Activated T-cell treated with anti-CD3 and anti-CD28 coated beads, Interleukin-2, amount 50 U/mL, for 48 hours (primary cell): ENCODE data around the gene KRT4.
"Not testable (repeated sequence)": the region's sequence is repeated elsewhere in the genome, so short reads cannot be mapped to it uniquely, and the experiment has no call there.

Source experiments
- DNase-seq, 2 experiments: peaks; one replicate each; pipeline ENCODE4 v3.0.0-alpha.2; 2020

The KRT4 gene

DNA sequence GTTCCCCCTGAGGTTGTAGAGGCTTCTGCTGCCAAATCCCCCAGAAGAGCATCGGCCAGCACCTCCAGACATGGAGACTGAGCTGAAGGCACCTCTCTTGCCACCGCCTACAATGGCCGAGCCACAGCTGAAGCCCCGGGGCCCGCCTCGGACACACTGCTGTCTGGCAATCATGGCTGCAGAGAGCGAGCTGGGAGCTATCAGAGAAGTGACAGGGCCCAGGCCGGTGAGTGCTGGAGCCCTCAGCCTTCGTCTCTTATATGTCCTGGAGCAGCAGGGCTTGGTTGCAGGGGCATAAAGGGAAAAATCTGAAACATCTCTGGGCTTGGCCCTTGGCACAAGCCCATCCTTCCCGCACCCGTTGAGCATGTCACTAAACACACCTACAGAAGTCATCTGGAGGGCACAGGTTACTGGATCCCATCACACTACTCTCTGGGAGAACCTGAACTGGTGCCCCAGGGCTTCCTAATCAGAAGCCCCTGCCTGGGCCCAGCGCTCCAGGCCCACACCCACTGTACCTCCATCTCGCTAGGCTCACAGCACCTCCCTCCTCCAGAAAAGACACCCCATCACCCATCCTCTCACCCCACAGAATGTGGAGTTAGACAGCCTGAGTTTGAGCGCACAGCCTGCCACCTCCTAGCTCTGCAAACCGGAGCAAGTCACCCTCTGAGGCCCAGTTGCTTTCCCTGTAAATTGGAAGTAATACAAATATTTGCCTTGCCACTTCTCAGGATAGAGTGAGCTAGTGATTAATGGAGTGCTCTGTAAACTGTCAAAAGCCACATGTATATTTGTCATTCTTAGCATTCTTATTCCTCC lies at the start of gene KRT4:
Gene KRT4 (minus strand): TSS at position 232 of the 825 bp plus-strand sequence. CDS start 58 bp downstream, at position 174.
- no peak for DNase-seq

DNA sequence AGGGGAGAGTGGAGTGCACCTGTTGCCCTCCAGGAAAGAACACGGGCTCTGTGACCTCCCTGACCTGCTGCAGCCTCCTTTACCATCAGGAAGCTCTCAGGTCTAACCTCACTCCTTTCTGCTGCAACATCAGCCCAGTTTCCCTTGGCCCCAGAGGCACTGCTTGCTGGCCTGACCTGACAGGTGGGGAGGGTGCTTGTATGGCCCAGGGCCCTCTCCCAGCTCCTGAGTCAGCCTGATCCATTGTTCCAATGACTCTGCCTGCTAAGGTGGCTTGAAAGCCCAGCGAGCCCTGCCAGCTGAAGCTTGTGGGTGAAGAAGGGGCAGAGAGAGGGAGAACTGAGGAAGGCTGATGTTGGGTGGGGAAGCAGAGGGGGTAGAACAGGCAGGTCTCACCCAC lies 48.1 kb upstream of the KRT4 start:
- DNase-seq, result no peak

DNA sequence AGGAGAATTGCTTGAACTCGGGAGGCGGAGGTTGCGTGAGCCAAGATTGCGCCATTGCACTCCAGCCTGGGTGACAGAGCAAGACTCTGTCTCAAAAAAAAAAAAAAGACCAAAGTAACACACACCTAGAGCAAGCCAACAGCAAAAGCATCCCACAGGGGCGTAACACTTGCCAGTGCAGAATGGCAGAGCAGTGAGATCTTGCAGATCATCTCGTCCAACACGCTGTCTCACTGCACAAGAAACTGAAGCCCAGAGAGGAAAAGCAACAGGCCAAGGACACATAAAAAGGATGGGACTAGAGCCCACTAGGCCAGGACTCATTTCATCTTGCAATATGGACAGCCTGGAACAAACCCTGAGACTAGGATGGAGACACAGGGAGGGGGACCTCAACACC lies 47.6 kb upstream of the KRT4 start:
- DNase-seq, result no peak

GRCh38 chr12:52860102-52860823 lies 46.3 kb upstream of the KRT4 start:
- no peak for DNase-seq

DNA sequence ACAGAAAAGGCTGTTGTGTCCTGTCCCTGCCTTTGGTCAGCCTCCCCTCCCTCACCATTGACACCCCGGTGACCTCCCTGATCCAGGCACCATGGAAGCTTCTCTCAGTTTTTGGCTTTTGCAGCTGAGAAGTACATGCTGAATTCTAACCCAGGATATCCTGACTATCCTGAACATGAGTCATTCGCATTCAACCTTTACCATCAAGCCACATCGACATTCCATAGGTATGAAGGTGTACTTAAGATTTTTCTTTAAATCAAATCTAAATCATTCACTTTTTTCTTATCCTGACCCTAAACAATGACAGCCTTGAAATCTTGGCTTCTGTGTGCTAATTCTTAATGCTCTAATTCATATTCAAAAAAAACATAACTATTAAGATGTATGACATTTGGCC lies 43.6 kb upstream of the KRT4 start:
- DNase-seq, result no peak

- DNase-seq, result no peak
These were observed 42.9 kb upstream of the KRT4 start for GRCh38 chr12:52856787-52857186.

DNA sequence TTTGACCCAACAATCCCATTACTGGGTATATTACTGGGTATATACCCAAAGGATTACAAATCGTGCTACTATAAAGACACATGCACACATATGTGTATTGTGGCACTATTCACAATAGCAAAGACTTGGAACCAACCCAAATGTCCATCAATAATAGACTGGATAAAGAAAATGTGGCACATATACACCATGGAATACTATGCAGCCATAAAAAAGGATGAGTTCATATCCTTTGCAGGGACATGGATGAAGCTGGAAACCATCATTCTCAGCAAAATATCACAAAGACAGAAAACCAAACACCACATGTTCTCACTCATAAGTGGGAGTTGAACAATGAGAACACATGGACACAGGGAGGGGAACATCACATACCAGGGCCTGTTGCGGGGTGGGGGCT lies 42.2 kb upstream of the KRT4 start:
- DNase-seq, result not testable (repeated sequence)

GRCh38 chr12:52851787-52852186 lies 37.9 kb upstream of the KRT4 start:
- no peak for DNase-seq

GRCh38 chr12:52850681-52851080 lies 36.8 kb upstream of the KRT4 start:
- DNase-seq, result no peak

GRCh38 chr12:52849511-52849910 lies 35.6 kb upstream of the KRT4 start:
- no peak for DNase-seq

DNA sequence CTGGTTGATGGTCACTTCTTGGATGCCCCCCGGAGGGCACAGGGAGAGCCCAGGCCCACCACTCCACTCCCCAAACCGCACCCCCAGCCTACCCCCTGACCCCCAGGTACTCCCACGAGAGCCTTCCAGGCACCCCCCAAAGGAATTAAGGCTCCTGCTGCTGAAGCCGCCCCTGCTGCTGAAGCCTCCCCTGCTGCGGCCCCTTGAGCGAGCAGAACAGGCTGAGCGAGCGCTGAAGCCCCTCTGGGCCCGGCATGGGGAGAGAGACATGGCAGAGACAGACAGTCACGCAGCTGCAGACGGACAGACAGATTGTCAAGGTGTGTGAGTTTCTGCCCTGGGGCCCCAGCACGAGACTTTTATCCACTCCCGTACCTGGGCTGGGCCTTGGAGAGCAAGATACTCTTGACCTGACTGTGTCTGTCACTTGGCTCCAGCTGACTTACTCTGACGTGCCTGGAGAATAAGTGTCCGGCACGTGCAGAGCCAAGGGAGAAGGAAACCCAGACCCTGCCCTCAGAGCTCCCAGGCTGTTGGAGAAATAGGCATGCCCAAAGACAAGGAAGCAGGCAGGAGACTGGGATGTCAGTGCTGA lies 34.8 kb upstream of the KRT4 start, which contains the start of gene KRT78:
Gene KRT78 (minus strand): TSS at position 334 of the 595 bp plus-strand sequence. CDS start 64 bp downstream, at position 270.
- no peak for DNase-seq

DNA sequence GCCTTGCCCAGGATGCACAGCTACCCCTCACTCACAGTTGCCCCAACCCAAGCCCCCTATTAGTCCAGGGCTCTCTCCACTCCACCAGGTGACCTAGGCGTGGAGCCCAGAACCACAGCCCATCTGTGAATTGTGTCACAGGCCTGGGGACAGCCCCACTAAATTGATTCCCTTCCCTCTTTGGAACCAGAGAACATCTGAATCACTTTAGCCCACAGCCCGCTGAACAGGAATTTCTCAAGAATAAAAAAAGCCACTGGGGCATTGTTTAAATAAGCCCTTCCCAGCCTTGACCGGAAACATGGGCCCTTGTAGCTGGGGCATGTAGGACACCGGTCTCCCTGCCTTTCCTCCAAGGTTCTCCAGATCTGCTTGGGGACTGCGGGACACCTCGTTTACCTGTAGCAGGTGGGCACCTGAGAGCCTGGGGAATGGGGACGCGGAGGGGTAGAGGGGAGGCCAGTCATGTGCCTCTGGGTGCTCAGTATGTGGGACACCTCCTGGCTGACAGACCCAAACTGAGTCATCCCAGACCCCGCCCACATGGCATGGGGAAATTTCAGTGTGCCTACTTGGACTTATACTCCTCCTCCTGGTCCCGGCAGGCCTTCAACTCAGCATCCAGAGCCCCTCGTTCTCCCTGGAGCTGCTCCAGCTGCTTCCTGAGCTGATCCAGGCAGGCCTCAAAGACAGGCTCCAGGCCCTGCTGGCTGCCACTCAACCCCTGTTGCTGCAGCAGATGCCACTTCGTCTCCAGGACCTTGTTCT lies 33.6 kb upstream of the KRT4 start:
- peak; percentile 41 to 42 for DNase-seq

DNA sequence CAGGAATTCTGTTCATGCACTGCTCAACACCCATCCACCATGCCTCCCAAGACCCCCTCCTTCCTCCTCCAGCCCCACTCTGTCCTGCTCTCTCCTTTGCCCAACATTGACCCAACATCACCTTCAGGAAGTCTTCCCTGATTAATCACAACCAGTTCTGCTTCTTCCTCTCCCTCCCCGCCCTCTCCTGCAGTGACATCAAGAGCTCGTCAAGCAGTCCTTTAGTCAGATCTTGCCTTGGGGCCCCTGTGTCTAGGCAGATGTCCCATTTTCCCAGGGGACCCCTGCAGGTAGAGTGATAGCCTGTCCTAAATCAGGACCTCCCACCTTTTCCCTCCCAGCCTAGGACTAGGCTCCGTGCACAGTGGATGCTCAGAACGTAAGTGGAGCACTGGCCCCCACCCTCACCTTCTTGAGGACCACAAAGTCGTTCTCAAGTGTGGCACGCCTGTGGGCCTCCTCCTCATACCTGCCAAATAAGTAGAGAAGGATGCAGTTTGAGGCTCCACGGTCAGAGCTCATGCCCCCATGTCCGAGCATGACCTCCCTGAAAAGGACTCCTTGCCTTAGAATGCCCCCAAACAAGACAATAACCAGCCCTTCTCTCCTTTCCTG lies 32.5 kb upstream of the KRT4 start:
- no peak for DNase-seq

- no peak for DNase-seq
These were observed 32.0 kb upstream of the KRT4 start for GRCh38 chr12:52845946-52846345.

DNA sequence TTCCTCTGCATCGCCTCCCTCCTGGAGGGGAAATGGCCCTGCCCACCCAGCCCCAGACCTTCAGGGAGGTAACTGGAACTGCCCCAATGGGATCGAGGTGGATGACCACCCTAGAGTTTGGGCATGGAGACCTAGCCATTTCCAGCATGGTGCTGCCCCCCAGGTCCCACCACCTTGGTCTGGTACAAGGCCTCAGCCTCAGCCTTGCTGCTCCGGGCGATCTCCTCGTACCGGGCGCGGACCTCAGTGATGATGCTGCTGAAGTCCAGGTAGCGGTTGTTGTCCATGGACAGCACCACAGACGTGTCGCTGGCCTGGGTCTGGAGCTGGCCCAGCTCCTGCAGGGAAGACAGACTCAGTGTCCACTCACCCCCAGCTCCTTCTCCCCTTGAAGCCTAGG lies 30.5 kb upstream of the KRT4 start:
- DNase-seq, result no peak

- DNase-seq, result no peak
These were observed 25.7 kb upstream of the KRT4 start for GRCh38 chr12:52839436-52840105.

- DNase-seq, result no peak
These were observed 24.9 kb upstream of the KRT4 start for GRCh38 chr12:52838609-52839435.

GRCh38 chr12:52837781-52838608 lies 24.1 kb upstream of the KRT4 start:
- no peak for DNase-seq

DNA sequence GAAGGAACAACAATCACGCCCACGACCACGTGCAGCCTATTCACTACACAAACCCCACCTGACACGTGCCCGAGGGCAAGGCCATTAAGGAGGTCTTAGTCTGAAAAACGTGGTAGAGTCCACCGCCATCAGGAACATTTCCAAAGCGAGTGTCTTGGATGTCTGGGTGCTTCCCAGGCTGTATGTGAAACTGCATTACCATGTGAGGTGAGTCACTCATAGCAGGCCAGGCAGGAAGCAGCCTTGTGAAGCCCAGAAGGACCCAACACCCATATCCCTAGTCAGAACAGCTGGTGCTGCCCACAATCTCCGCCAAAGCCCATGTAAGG lies 23.5 kb upstream of the KRT4 start:
- peak; percentile 38 for DNase-seq
